CD4-positive, alpha-beta T cell treated with Interleukin-4 for 1 hour (primary cell): ENCODE results near the gene TRIM41.
"Not testable (repeated sequence)": the region's sequence is repeated elsewhere in the genome, so short reads cannot be mapped to it uniquely, and the experiment has no call there.

ENCODE experiments used
- DNase-seq, 2 donors: peaks; one replicate each; pipeline ENCODE4 v3.0.0-alpha.2; 2020 to 2022

TRIM41 gene

DNA sequence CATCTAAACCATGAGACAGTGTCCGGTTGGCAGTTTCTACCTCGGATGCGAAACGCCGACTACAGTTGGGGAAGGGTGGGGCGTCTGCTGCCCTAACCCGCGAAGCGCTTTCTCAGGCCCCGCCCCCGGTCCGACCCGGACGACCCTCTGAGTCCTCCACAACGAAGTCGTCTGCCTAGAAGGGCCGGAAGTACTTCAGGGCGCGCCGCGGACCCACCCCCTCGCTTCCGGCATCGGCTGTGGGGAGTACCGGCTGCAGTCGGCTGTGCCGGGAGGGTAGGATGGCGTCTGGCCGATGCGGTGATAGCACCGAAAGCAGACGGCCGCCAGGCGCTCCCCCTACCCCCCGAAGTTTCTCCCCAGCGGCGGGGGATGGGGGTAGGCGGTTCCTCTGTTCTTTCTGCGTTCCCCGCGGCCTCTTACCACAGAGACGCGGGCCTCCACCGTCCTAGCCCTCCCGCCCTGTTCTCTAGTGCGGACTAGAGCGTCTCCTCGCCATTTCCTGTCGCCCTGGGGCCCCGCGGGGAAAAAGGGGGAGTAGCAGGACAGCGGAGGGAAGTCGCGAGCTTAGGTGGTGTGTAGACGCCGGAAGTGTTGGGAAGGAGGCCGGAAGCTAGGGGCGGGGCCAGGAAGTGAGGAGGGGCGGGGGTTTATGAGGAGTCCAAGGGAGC is at the start of gene TRIM41:
TSS of gene TRIM41 (plus strand) at position 224 of the 671 bp plus-strand sequence. CDS start 719 bp downstream, outside the sequence.
- DNase-seq = peak; percentile 98 to 99

DNA sequence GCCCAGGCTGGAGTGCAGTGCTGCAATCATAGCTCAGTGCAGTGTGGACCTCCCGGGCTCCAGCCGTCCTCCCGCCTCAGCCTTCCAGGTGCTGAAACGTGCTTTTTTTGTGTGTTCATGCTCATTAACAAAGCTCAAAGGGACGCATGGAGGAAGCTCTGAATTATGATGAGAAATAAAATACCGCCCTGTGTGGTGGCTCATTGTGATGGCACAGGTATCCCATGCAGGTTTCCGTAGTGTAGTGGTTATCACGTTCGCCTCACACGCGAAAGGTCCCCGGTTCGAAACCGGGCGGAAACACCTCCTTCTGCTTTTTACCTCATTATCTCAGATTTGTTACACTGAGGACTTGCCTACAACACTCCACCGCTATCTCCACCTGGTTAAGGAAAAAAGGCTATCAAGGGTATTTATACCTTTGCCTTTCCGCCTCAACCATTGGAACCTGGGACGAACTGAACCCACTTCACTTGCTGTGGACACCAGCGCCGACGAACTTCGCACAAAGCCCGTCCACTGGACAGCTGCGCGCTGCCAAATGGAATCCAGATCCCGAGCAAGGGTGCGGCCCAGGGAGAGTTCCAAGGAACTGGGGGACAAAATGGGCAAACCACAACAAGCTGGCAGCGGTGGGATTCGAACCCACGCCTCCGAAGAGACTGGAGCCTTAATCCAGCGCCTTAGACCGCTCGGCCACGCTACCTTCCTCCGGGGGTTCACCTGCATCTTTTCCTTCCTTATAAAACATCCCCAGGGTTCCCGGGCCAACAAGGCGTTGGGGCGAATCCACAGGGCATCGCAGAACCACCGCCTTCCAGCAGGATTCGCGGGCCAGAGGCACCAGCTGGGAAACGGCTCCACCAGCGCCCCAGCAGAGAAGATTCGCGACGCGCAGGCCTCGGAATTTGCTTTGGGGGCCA is 49.4 kb upstream of the TRIM41 start:
- DNase-seq = peak; percentile 67 to 70

DNA sequence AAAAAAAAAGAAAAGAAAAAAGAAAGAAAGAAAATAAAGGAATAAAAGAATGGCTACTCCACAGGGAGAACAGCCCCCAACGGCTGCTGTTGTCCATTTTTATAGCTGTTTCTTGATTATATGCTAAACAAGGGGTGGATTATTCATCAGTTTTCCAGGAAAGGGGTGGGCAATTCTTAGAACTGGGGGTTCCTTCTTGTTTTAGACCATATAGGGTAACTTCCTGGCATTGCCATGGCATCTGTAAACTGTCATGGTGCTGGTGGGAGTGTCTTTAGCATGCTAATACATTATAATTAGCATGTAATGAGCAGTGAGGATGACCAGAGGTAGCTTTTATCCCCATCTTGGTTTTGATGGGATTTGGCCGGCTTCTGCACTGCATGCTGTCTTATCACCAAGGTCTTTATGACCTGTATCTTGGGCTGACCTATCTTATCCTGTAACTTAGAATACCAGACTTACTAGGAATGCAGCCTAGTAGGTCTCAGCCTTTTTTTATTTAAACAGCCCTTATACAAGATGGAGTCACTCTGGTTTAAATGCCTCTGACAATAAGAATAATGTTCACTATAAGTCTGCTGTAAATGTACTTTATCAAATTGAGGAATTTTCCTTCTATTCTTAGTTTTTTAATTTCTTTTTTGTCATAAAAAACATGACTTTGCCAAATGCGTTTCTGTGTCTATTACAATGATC is 46.7 kb upstream of the TRIM41 start:
- DNase-seq = no peak

DNA sequence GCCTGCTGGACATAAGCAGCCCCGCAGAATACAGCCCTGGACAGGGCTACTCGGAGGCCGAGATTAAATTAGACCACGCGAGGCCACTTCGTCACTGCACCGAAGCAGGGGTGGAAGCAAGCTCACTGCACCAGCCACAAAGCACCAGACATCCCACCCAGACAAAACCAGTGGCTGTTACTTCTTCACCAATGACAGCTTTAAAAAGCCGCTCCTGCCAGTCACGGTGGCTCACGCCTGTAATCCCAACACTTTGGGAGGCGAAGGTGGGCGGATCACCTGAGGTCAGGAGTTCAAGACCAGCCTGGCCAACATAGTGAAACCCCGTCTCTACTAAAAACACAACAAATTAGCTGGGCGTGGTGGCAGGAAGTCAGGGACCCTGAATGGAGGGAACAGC is 45.5 kb upstream of the TRIM41 start:
- DNase-seq = not testable (repeated sequence)

DNA sequence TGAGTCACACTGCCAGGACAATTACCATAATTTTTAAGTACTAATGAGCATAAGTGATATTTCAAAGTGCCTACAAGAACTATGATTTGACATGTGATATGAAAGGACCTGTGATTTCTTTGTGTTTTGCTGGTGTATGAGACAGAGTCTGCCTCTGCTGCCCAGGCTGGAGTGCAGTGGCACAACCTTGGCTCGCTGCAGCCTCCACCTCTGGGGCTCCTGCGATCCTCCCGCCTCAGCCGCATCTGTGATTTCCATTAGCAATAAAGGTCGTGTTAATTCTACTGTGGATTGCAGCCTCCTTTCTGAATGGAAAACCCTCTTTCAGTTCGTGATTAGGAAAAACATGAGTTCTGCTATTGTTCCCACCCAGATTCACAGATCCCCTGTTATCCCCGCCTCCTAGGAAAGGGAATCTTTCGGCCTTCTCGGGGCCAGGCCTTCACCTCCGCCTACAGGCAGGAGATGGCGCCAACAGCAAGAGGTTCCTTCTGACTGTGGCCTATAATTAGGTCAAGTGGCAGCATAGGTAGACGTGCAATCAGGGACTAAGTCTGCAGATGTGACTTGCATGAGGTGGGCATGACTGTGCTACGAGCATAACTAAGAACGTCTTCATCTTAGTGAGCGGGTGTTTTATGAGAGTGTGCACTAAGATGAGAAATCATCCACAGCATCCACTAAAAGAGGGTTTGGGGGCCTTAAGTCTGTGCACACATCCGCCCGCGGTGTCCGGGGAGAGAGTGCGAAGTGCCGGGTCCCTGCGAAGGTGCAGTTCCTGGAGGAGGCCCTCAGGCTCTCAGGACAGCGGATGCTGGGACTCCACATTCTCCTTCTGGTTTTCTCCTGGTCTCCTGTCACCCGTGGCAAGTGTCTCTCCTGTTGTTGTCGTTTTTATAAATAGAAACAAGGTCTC is 41.2 kb upstream of the TRIM41 start:
- peak; percentile 80 to 81 for DNase-seq

DNA sequence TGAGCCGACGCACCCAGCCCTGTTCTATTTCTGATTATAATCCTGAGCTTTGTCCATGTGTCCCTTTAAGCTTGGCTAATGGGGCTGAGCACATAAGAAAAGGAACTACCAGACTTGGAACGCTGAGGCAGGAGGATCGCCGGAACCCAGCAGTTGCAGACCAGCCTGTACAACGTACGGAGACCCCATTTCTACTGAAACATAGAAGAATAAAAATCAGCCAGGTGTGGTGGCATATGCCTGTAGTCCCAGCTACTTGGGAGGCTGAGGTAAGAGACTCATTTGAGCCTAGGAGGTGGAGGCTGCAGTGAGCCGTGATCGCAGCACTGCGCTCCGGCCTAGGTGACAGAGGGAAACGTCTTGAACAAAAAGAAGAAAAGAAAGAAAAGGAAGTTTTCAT is 40.4 kb upstream of the TRIM41 start:
- DNase-seq = no peak

DNA sequence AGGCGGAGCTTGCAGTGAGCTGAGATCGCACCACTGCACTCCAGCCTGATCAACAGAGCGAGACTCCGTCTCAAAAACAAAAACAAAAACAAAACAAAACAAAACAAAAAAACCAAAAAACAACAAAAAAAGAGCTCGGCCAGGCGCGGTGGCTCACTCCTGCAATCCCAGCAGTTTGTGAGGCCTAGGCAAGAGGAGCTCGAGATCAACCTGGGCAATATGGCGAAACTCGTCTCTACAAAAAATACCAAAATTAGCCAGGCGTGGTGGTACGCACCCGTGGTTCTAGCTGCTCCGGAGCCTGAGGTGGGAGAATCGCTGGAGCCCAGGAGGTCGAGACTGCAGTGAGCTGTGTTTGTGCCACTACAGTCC is 38.2 kb upstream of the TRIM41 start:
- DNase-seq = no peak

DNA sequence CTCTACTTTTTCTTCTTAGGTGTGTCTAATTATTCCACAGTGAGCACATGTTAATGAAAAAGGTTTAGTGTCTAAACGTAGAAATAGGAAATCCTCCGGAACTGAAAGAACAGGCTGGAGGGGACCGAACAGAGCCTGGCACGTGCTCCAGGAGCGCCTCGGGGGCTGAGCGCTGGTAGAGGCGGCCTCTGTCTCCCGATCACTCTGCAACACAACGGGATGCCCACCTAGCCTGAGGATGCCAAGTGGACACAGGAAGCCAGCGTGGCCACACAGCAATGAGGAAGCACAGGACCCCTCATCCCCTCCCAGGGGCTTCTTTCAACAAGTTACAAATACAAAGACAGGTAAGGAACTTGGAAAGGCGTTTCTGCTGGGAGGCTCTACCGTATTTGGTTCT is 37.5 kb upstream of the TRIM41 start:
- DNase-seq = no peak

DNA sequence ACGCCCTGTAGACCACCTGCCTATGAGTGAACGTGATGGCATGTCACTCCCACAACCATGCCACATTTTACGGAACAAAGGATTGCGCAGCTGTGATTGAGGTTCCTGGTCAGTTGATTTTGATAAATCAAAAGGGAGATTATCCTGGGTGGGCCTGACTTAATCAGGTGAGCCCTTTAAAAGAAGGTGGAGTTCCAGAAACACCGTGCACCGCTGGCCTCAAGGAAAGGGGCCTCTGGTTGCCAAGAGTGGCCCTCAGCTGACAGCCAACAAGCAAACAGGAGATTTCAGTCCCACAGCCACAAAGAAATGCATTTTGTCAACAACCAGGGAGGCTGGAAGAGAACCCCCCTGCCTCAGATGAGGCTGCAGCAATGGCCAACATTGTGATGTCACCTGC is 37.1 kb upstream of the TRIM41 start:
- no peak for DNase-seq

DNA sequence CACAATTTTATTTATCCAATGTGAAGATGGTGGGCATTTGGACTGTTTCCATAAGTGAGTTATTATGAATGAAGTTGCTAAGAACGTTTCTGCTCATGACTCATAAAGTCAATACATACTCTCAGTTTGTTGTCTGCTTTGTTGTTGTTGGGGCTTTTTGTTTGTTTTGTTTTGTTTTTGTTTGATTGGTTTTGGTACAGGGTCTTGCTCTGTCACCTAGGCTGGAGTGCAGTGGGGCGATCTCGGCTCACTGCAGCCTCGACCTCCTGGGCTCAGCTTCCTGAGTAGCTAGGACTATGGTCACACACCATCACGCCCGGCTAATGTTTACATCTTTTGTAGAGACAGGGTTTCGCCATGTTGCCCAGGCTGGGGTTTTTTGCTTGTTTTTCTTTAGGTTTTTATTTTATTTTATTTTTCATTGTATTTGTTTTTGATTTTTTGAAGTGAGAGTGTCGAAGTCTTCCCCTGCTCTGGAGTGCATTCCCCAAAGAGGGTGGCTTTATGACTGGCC is 36.0 kb upstream of the TRIM41 start:
- no peak for DNase-seq

DNA sequence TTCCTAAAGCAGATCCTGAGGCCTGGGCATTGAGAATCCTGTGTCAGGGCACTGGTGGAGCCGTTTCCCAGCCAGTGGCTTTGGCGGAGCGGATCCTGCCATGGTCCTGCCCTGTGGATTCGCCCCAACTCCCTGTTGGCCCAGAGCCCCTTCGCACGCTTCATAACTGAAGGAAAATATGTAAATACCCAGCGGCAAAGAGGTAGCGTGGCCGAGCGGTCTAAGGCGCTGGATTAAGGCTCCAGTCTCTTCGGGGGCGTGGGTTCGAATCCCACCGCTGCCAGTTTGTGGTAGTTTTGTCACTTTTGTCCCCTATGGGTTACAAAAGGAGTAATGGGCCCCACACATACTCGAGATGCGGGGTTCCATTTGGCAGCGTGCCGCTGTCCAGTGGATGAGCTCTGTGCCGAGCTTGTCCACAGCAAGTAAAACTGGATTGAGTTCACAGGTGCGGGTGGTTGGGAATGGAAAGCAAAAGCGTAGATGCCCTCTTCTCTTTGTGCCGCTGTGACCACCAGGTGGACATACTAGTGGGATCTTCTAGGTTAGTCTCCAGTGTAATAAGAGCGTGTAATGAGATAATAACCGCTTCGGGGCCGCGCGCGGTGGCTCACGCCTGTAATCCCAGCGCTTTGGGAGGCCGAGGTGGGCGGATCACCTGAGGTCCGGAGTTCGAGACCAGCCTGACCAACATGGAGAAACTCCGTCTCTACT is 35.4 kb upstream of the TRIM41 start:
- DNase-seq = peak; percentile 67 to 72

DNA sequence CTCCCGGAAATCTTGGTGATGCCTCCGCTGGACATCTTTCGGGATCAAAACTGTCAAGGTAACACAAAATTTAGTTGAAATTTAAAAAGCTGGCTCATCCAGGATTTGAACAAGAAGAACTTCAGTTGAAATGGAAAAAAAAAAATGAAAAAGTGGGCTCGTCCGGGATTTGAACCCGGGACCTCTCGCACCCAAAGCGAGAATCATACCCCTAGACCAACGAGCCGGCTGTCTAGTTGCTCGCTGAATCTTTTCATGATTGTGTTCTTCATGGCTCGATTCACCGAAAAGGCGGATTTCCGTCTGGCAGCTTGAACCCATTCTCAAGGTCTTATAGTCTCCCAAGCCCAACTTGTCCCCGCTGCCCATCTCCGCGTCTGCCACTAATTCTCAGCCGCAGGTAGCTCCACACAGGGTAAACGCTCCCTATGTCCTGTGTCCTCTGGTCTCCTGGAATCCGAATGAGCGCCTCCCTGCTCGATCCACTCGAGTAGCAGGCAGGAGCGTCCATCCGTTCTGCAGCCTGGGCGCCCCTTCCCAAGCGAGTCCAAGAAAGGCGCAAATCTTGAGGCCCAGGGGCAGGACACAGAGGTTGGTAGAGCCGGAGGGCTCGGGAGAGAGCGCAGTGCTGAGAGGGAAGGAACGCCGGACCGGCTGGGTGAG is 34.2 kb upstream of the TRIM41 start:
- DNase-seq = peak; percentile 85 to 88

DNA sequence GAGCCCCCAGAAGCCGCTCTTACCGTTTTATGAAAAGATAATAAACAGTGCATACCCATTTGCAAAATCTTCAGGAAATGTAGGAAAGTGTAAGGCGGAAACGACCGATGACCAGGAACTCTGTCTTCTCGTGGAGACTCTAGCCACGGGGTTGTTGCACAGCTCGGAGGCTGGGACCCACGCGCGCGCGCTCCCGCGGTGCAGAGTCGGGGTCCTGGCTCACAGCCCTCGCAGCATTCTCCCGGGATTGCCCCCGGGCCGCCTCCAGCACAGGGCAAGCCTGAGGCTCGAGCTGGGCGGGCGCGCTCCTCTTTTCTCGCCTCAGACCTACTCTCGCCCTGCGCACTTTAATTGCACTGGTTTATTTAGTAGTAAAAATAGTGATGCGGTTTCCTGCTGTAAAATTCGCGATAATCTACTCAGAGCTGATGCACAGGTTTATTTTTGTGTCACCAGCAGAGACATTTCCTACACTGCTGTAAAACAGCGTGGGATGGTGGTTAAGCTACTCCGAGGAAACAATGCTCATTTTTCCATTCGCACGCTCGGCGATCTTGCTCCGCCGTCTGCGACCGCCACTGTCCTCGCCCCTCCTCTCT is 33.6 kb upstream of the TRIM41 start:
- peak; percentile 58 to 84 for DNase-seq

DNA sequence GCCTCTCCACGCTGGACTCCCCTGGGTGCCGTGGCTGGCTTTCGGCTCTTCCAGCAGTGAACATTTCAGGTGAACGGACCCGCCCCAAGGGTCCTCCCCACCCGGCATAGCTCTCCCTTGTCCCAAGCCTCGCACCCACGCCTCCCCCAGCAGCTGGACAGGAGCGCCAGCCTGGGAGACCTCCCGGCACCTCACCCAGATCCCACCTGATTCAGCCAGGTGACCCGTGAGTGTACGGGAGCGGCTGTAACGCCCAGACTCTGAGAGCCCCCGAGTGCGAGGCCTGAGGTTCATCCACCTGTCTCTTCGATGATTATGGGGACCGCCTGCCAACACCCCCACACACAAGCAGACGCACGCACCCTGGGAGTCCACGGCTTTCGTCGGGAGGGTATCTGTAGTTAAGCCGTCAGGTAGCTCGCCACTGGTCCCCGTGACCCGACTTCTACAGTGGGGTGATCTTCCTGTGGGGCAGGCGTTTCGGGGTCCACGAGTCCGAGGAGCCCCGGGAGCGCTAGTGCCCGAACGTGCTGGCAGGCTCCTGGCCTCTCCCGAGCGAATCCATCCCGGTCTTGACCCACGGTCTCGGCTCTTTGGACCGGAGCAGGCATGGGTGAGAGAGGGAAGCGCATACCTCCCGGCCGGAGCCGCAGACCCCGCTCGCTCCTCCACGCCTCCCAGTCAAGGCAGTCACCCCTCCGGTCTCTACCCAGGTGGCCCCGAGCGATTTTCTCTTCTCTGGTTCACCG is 32.9 kb upstream of the TRIM41 start:
- peak; percentile 33 to 49 for DNase-seq

DNA sequence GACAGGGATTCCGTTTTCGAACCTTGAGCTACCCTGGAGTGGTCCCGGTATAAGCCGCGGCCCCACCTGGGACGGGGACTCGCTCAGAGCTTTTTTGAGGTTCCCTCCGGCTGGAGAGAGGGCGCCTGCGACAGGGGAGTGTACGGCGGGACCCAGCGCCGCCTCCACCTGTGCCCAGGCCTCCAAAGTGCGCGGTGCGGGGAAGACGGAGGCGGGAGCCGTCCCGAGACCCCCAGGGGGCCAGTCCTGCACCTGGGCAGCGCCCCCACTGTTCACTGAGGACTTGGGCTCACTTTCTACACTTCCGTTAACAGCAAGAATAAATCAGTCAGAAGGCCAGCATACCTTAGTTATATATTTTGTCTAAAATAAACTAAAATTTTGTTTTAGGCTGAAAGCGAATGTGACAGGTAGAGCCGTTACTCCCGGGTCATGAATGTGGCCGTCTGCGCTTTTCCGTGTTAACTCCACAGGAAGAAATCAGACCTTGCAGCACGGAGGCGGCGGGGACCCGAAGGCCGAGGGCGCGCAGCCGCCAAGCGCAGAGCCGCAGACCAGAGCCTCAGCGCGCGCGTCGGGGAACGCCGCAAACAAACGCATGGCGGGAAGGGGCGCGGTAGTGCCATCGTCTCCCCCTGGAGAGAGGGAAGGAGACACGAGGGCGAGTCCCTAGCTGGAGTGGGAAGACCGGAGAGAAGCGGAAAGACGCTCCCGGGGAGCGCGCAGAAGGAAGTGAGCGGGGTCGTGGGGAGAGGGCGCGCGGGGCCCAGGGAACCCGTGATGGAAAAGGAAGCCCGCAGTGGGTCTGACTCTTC is 32.2 kb upstream of the TRIM41 start:
- peak; percentile 49 to 60 for DNase-seq

DNA sequence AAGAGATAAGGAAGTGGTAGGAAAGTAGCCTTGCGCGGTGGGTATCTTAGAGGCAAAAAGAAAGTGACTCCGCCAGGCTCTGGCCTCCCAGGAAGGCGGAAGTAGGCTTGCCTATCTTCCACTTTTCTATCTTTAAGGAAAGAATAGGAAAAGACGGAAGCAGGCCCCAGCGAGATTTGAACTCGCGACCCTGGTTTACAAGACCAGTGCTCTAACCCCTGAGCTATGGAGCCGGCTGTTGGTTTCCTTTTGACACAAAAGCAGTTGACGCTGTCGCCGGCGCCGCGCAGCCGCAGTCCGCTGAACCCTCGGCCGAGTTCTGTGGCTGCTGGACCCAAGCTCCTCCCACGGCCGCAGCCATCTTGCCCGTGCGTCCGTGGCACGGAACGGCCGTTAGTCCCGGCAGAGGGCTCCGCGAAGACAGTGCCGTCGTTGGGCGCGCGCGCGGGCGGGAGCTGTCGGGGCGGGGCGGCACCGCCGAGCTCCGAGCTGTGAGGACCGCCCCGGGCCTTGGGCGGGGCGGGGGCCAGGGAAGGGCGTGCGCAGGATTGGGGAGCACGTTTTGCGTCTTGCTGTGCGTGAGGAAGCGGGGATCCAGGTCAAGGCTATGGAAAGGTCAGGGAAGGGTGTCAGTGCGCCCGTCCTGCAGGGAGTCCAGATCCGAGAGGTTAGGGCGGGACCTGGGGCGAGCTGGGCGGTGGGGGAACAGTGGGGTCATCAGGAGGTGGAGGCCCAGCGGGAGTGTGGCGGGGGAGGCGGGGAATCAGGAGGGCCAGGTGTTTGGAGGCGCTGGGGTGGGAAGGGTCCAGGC is 31.4 kb upstream of the TRIM41 start:
- DNase-seq = peak; percentile 98

DNA sequence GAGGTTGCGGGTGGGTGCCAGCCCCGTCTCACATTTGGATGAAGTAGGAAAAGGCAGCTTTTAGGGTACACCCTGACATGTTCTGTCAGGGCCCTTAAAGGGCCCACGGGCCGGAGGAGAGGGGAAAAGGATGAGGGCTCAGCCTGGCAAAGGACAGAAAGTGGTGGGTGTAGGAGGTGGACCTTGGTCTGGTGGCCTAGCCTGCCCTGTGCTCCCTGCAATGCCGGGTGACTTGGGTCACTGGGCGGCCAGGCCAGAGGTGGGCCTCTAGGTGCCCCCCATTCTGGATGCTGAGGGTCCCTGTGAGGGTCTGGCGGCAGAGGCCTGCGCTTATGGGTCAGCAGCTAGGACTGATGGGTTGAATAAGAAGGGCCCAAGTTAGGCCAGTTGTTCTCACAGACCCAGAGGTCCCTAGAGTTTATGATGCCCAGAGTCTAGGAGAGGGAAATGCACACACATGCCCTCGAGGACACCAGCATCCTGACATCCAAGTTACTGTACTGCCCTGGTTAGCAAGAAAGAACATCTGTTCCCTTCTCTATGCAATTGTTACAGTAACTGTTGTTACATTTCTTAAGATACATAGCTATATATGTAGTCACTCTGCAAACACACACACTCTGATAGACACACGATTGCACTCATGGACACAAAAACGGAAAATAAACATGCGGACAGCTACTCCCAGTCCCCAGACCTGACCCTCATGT is 30.6 kb upstream of the TRIM41 start:
- no peak for DNase-seq
